MM.1S (cell line): Measurements from ENCODE around the gene ZBED2.

ENCODE experiments used
- EZH2 ChIP-seq: fragments of 300-600 bp; sonication (generic); optimal IDR thresholded peaks from 2 replicates; pipeline ENCODE3; 2017; ENCODE audit warnings: low read depth, mild to moderate bottlenecking, antibody characterized with exemption, low read length, mixed read lengths
- TF ChIP-seq, protein P1 (sequence below): fragments of 300-600 bp; sonication (generic); IDR thresholded peaks from 2 replicates; pipeline ENCODE4 v1.5.1; 2016; ENCODE audit warnings: antibody characterized with exemption, low read length, mixed read lengths

GRCh38 chr3:111616417-111617105 lies 21.4 kb upstream of the ZBED2 start:
- TF ChIP-seq, protein P1, sequence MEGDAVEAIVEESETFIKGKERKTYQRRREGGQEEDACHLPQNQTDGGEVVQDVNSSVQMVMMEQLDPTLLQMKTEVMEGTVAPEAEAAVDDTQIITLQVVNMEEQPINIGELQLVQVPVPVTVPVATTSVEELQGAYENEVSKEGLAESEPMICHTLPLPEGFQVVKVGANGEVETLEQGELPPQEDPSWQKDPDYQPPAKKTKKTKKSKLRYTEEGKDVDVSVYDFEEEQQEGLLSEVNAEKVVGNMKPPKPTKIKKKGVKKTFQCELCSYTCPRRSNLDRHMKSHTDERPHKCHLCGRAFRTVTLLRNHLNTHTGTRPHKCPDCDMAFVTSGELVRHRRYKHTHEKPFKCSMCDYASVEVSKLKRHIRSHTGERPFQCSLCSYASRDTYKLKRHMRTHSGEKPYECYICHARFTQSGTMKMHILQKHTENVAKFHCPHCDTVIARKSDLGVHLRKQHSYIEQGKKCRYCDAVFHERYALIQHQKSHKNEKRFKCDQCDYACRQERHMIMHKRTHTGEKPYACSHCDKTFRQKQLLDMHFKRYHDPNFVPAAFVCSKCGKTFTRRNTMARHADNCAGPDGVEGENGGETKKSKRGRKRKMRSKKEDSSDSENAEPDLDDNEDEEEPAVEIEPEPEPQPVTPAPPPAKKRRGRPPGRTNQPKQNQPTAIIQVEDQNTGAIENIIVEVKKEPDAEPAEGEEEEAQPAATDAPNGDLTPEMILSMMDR: no peak
- no peak for TF ChIP-seq EZH2
